Caco-2 (cell line): ENCODE measurements around the gene TRPV3. TPM values are rescaled to one million over a fixed set of nuclear protein-coding genes. Genes with fewer than 3 reads are reported as not detected.

ENCODE experiments used
- BruUV-seq: library from RNA; stranded (reverse); fragments of 400-500 nt; replicated peaks from 2 replicates; lab custom pipeline; 2021; lab: Mats Ljungman, UMichigan
- CTCF ChIA-PET: fragments of 300-600 bp; sonication (Branson Sonifier 250); formaldehyde crosslinking; loops from one replicate; lab custom pipeline; 2022; ENCODE audit warnings: antibody characterized with exemption; lab: Charles Lee
- POLR2A ChIA-PET: fragments of 300-600 bp; sonication (Branson Sonifier 250); formaldehyde crosslinking; loops from one replicate; lab custom pipeline; 2022; ENCODE audit warnings: antibody characterized with exemption; lab: Charles Lee
- DNase-seq, 2 experiments: peaks; one replicate each; pipeline versions ENCODE4 v3.0.0 to v3.0.0-alpha.2; 2020 to 2022
- H3K27me3 ChIP-seq: replicated peaks from 2 replicates; pipeline ENCODE4 v1.6.0; 2011; ENCODE audit warnings: low read length; ENCODE audit not compliant: control insufficient read depth, insufficient read depth
- H3K36me3 ChIP-seq: 2 replicates; pipeline ENCODE4 v1.5.1; 2011; ENCODE audit warnings: low read length; ENCODE audit not compliant: control insufficient read depth, insufficient read depth
- H3K4me1 ChIP-seq: fragments of 250-450 bp; sonication (Bioruptor Pico); 2 replicates; pipeline ENCODE4 v1.5.1; 2020; ENCODE audit warnings: mild to moderate bottlenecking
- H3K4me3 ChIP-seq: 2 replicates; pipeline ENCODE4 v1.5.1; 2011; ENCODE audit warnings: low read depth, mild to moderate bottlenecking, control low read depth, low read length
- H3K9me3 ChIP-seq: fragments of 250-450 bp; sonication (Bioruptor Pico); 2 replicates; pipeline ENCODE4 v1.5.1; 2020; ENCODE audit warnings: mild to moderate bottlenecking, moderate library complexity
- H3K27ac Mint-ChIP-seq: one replicate; pipeline ENCODE4 v1.8.0; 2022; ENCODE audit warnings: mixed read lengths; ENCODE audit not compliant: unreplicated experiment
- H3K27me3 Mint-ChIP-seq: one replicate; pipeline ENCODE4 v1.8.0; 2022; ENCODE audit warnings: mixed read lengths; ENCODE audit not compliant: insufficient read depth, unreplicated experiment
- H3K36me3 Mint-ChIP-seq: one replicate; pipeline ENCODE4 v1.8.0; 2022; ENCODE audit warnings: mild to moderate bottlenecking, mixed read lengths; ENCODE audit not compliant: insufficient read depth, unreplicated experiment
- H3K4me1 Mint-ChIP-seq: one replicate; pipeline ENCODE4 v1.8.0; 2022; ENCODE audit warnings: low read depth, mixed read lengths; ENCODE audit not compliant: unreplicated experiment
- H3K4me3 Mint-ChIP-seq: one replicate; pipeline ENCODE4 v1.8.0; 2022; ENCODE audit warnings: mild to moderate bottlenecking, moderate library complexity, mixed read lengths; ENCODE audit not compliant: unreplicated experiment
- H3K9me3 Mint-ChIP-seq: one replicate; pipeline ENCODE4 v1.8.0; 2022; ENCODE audit warnings: mixed read lengths; ENCODE audit not compliant: unreplicated experiment
- CTCF ChIP-seq, 2 experiments: fragments of 200-600 bp in 1 of 2; IDR thresholded peaks; 1 replicate in 1 of 2; 2 replicates in 1 of 2; pipeline versions ENCODE4 v1.5.1 to v1.8.0; 2011 to 2022; ENCODE audit warnings: antibody characterized with exemption in 1 of 2, control low read depth in 1 of 2, inconsistent platforms in 1 of 2, low read depth in 1 of 2, low read length in 1 of 2, mild to moderate bottlenecking in 1 of 2, moderate library complexity in 1 of 2; ENCODE audit not compliant: insufficient read depth in 1 of 2, severe bottlenecking in 1 of 2, unreplicated experiment in 1 of 2
- intact Hi-C: fragments of 100-400 bp; cut with micrococcal nuclease; formaldehyde crosslinking; loops from one replicate; pipeline ENCODE4 v1.10.0; 2022; ENCODE audit not compliant: unreplicated experiment
- total RNA-seq: library from RNA; stranded (reverse); gene quantifications from 2 replicates; pipeline ENCODE4 v1.2.3, GENCODE V29; 2022

The TRPV3 gene
- total RNA-seq, 1 experiment from 2014 or later, result 8.4 TPM

DNA sequence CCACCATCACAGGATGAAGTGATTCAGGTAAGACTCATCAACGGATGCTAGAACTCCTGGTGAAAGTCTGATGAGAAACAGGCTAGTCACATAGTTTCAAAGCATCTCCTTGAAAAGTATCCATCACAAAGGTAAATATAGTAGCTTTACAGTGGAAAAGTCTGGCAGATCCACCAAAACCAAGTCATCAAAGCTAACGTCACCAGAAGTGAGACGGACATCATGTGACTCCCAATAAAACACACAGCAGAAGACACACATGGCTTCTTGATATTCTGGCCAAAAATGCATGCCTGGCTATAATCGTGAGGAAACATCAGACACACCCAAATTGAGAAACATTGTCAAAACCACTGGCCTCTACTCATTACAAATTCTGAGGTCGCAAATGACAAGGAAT, 17.9 kb upstream of the TRPV3 start:
- no peak for DNase-seq
- Mint-ChIP-seq H3K27ac (no peak overlapping the region), H3K4me1 (no peaks in the 10 kb centered on the region), H3K9me3 (no peaks in the 10 kb centered on the region), H3K36me3 (no peaks in the 10 kb centered on the region), H3K4me3 (no peak overlapping the region), H3K27me3 (no peaks in the 10 kb centered on the region)
- Histone ChIP-seq H3K4me3 (no peak overlapping the region), H3K27me3 (no peaks in the 10 kb centered on the region), H3K36me3 (no peaks in the 10 kb centered on the region), H3K4me1 (no peaks in the 10 kb centered on the region), H3K9me3 (no peaks in the 10 kb centered on the region)
- CTCF ChIA-PET, result no interaction called here
- intact Hi-C loops, result no loop called here
- no peak for TF ChIP-seq CTCF (IDR thresholded peaks at IDR 0.05; ENCODE audit: insufficient read depth in 1 of 2, low read depth in 1 of 2, low read length in 1 of 2, severe bottlenecking in 1 of 2, unreplicated experiment in 1 of 2)
- BruUV-seq, result no TSS peak
- POLR2A ChIA-PET, result no interaction called here

- Histone ChIP-seq H3K27me3 (no peaks in the 10 kb centered on the region), H3K4me1 (no peaks in the 10 kb centered on the region), H3K4me3 (no peak overlapping the region), H3K36me3 (no peaks in the 10 kb centered on the region), H3K9me3 (no peaks in the 10 kb centered on the region)
- DNase-seq, result no peak
- intact Hi-C loops, result no loop called here
- Mint-ChIP-seq H3K4me1 (no peaks in the 10 kb centered on the region), H3K27ac (no peak overlapping the region), H3K9me3 (no peaks in the 10 kb centered on the region), H3K27me3 (no peaks in the 10 kb centered on the region), H3K4me3 (no peak overlapping the region), H3K36me3 (no peaks in the 10 kb centered on the region)
- TF ChIP-seq CTCF (IDR thresholded peaks at IDR 0.05; ENCODE audit: insufficient read depth in 1 of 2, low read depth in 1 of 2, low read length in 1 of 2, severe bottlenecking in 1 of 2, unreplicated experiment in 1 of 2), result no peak
- ChIA-PET CTCF (no interaction called here), POLR2A (no interaction called here)
- BruUV-seq, result no TSS peak
Measured at GRCh38 chr17:3574231-3574630, 16.6 kb upstream of the TRPV3 start.

- H3K9me3 ChIP-seq, result no peaks in the 10 kb centered on the region
- POLR2A ChIA-PET, result no interaction called here
- no peak for TF ChIP-seq CTCF (IDR thresholded peaks at IDR 0.05; ENCODE audit: insufficient read depth in 1 of 2, low read depth in 1 of 2, low read length in 1 of 2, severe bottlenecking in 1 of 2, unreplicated experiment in 1 of 2)
- DNase-seq, result no peak
- CTCF ChIA-PET, result interaction anchor here (0.5 to 0.6 kb wide), 2 partner anchors 16 to 40 kb away, joined by 3 to 6 read pairs; no protein-coding TSS in a partner anchor
- BruUV-seq, result no TSS peak
- H3K27me3 ChIP-seq, result no peaks in the 10 kb centered on the region
- intact Hi-C loops, result no loop called here
- no peaks in the 10 kb centered on the region for H3K36me3 ChIP-seq
- Mint-ChIP-seq H3K36me3 (no peaks in the 10 kb centered on the region), H3K4me3 (no peak overlapping the region), H3K4me1 (no peaks in the 10 kb centered on the region), H3K9me3 (no peaks in the 10 kb centered on the region), H3K27me3 (no peaks in the 10 kb centered on the region), H3K27ac (no peak overlapping the region)
- no peaks in the 10 kb centered on the region for H3K4me1 ChIP-seq
- no peak overlapping the region for H3K4me3 ChIP-seq
Measured at GRCh38 chr17:3573246-3574100, 15.9 kb upstream of the TRPV3 start.
